ENCODE data around the gene LYG1.

GRCh38 chr2:99336804-99337112 is 35.8 kb upstream of the LYG1 start:
- TF ChIP-seq POLR2AphosphoS5 (IDR thresholded peaks at IDR 0.05; ENCODE audit: low read depth, low read length) = no peak
- no peak for TF ChIP-seq SIN3A (IDR thresholded peaks at IDR 0.05; ENCODE audit: borderline replicate concordance, insufficient read depth, low read length)
- no peak for TF ChIP-seq FOXP2 (optimal IDR thresholded peaks at IDR 0.05; ENCODE audit: borderline replicate concordance, extremely low read depth, extremely low read length, insufficient read depth)
- TF ChIP-seq REST (IDR thresholded peaks at IDR 0.05; ENCODE audit: insufficient read depth in 1 of 2, low read depth in 2 of 2, low read length in 2 of 2) = no peak

Measured in PFSK-1 (cell line).